ENCODE results near the gene LYL1.

LYL1 gene

GRCh38 chr19:13129384-13129783 is 26.7 kb upstream of the LYL1 start:
- DNase-seq (ENCODE audit: low read depth, low spot score): no peak

GRCh38 chr19:13128583-13128982 is 25.9 kb upstream of the LYL1 start:
- DNase-seq (ENCODE audit: low read depth, low spot score): no peak

GRCh38 chr19:13127811-13128575 is 25.3 kb upstream of the LYL1 start:
- no peak for DNase-seq (ENCODE audit: low read depth, low spot score)

GRCh38 chr19:13127051-13127450 is 24.4 kb upstream of the LYL1 start:
- no peak for DNase-seq (ENCODE audit: low read depth, low spot score)

DNA sequence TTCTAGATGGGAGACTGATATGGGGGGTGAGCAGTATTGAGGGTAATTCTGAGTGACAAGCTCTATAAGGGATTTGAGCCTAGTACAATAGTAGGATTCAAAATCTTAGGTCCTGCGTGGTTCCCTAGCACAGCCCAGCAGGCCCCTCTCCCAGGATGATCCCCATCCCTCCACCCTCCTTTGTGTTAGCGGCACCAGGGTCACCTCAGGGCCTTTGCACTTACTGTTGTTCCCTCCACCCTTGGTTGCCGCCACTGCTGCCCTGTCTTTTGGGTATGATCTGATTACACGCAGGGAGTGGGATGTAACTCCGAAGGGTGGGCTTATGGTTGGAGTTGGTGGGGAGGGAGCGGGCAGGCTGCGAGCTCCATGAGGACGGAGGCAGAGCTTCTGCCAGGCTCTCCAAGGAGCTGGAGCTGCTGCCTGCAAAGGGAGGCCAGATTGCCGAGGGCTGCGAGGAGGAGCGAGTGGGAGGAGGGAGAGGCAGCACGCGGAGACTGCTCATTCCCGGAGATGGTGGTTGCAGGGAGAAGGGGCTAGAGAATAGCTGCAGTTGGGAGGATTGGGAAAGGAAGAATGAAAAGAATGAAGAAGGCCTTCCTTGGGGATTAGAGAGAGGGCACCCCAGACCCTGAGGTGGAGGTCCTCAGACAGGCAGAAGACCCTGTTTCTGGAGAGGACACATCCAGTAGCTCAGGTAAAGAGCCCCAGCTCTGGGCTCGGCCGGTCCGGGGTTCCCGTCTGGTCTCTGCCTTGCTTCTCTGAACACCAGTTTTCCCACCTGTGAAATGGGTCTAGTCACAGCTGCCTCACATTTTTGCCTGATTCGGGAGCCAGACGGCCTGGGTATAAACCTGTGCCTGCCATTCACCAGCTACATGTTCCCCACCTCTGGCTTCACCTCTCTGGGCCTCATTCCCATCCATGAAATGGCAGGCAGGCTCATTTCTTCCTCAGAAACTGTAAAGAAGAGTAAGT is 20.6 kb upstream of the LYL1 start:
- DNase-seq (ENCODE audit: low read depth, low spot score): no peak

GRCh38 chr19:13122275-13122878 is 19.7 kb upstream of the LYL1 start:
- DNase-seq (ENCODE audit: low read depth, low spot score): no peak

- no peak for DNase-seq (ENCODE audit: low read depth, low spot score)
These were observed 19.1 kb upstream of the LYL1 start for GRCh38 chr19:13121551-13122274.

GRCh38 chr19:13120817-13121216 is 18.2 kb upstream of the LYL1 start:
- no peak for DNase-seq (ENCODE audit: low read depth, low spot score)

DNA sequence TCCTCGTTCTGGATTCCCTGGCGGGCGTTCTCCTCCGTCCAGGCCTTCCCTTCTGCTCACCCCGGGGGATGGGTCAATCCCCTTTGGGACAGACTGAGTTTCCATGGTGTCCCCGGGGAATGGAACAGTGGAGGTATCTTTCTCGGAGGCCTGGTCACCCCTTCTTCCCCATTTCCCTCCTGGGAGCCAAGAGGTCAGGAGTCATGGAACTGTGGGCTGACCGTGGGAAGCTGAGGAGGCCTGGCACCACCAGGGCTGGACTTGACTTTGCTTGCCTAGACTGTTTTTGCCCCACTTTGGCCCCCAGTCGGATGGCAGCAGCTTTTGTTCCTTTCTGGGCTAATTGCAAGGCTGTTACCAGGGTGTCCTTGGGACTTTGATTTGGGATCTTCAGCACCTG is 17.4 kb upstream of the LYL1 start:
- DNase-seq (ENCODE audit: low read depth, low spot score): no peak

- DNase-seq (ENCODE audit: low read depth, low spot score): no peak
These were observed 17.0 kb upstream of the LYL1 start for GRCh38 chr19:13119627-13120026.

DNA sequence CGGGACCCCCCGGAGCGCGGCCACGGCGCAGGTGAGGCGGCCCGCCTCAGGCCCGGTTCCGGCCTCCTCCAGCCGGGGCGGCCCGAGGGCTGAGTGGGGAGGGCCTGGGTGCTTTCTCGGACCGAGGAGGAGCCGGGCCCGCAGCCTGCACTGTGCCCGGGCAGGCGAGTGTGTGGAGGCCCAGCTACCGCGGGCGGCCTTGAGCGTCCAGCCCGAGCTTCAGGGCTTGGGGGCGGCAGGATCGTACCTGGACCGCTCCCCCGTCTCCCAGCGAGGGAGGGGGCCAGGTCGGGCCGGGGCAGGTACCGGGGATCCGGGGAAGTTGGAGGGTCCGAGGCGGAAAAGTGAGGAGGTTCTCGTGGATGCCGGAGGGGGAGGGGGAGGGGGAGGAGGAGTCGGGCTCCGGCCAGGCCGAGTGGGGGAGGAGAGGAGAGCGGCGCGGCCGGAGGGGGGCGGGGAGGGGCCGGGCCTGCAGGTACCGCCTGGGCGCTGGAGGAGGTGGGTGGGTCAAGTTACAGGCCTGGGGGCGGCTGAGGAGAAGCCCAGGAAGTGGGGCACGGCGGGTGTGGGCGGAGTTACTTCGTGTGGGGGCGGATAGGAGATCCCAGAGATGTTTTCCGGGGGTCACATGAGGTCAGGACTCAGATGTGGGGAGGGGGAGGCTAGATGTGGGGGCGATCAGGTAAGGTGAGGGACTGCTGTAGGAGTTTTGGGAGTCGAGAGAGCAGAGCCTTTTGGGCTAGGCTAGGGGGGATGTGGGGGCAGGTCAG is 16.0 kb upstream of the LYL1 start:
- DNase-seq (ENCODE audit: low read depth, low spot score): no peak

DNA sequence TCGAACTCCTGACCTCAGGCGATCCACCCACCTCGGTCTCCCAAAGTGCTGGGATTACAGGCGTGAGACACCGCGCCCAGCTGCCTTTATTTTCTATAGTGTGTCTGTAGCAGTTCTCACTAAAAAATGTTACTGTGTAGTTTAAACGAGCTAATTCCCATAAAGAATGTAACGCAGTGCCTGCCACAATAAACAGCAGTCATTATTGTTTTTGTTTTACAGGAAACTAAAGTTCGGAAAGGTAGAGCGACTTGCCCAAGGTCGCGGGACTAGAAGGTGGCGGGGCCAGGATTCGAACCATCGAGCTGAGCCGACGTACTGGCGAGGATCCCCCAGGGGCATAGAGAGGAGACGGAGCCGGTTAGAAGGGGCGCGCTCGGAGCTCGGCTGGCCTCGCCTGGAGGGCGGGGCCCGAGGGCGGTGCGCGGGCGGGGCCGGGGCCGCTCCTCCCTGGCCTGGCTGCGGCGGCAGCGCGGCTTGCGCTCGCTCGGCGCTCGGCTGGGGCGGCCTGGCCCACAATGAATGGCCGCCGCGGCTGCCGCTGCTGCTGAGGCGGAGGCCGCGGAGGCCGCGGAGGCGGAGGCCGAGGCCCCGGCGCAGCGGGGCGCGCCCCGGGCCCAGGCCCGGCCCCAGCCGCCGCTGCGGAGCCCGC is 15.2 kb upstream of the LYL1 start, which contains the start of gene NACC1:
TSS of gene NACC1 (plus strand) at position 493 of the 652 bp plus-strand sequence. CDS start 16,944 bp downstream, outside the sequence.
- peak; percentile 82 for DNase-seq (ENCODE audit: low read depth, low spot score)

DNA sequence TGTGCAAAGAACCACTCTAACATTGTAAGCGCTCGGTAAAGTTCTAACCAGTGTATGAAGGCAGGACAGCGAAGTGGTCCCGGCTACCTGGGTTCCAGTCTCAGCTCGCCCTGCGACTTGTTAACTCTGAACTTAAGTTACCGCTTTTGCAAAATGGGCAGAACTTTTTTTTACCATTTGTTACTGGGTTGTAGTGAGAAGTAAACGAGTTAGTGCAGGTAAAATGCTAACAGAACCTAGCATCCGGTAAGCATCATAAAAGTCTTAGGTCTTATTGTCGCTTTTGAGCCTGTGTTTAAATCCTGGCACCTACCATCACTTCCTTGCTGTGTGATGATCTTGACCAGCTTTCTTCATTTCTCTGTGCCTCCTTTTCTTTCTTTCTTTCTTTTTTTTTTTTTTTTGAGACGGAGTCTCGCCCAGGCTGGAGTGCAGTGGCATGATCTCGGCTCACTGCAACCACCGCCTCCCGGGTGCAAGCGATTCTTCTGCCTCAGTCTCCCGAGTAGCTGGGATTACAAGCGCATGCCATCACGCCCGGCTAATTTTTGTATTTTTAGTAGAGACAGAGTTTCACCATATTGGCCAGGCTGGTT is 14.6 kb upstream of the LYL1 start:
- no peak for DNase-seq (ENCODE audit: low read depth, low spot score)

DNA sequence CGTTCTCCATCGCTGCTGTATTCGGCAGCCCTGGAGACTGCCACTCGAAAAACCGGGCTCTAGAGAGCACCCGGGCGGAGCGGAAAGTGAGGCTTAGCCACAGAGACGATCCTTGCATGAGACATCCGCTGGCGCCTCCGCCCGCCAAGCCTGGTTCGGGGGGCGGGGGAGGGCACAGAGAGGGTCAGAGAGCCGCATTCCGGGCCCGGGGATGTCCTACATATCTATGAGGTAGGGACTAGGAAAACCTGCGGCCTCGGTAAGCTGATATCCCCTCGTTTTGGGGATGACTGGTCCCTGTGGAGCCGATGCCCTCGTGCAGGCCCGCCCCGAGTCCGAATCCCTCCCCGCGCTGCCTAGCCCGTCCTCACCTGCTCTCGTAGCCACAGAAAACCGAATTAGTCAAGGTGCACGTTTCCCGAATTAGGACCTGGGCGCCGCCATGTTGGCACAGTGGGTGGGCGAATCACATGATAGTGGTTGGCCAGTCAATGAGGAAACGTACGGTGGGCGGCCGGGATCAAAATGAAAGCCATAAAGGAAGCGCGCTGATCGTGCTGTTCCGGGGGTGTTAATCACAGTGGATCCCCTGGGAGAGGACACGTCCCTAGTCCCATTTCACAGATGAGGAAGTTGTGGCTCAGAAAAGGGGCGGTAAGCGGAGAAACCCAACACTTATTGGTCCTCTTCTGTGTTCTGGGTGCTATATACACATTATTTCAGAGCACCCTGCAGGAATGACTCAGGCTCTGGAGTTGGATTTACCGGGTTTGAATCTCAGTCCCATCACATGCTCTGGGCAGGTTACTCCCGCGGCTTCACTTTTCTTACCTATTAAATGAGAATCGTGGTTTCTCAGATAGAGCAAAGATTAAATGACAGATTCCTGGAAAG is 13.9 kb upstream of the LYL1 start, which contains the start of gene TRMT1:
TSS of gene TRMT1 (minus strand) at position 459 of the 894 bp plus-strand sequence. CDS start at position 118, 341 bp downstream.
- DNase-seq (ENCODE audit: low read depth, low spot score): peak; percentile 86

- no peak for DNase-seq (ENCODE audit: low read depth, low spot score)
These were observed 13.3 kb upstream of the LYL1 start for GRCh38 chr19:13115936-13116281.

DNA sequence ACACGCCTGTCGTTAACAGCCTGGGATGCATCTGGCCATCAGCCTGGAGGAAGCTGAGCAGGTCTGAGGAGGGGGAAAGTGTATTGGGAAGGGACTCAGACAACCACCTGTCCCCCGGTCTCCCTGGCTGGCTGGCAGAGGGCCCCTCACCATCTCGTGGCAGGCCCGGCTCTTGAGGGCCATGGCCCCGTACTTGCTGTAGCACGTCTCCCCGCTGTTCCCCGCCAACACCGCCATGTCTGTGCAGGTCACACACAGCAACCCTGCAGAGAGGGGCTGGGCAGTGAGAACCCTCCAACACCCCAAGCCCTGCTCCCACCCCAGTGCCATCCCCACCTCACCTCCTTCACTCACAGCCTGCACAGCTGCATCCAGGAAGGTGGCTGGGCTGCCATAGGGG is 9.9 kb upstream of the LYL1 start:
- no peak for DNase-seq (ENCODE audit: low read depth, low spot score)

- no peak for DNase-seq (ENCODE audit: low read depth, low spot score)
These were observed 7.5 kb upstream of the LYL1 start for GRCh38 chr19:13110099-13110610.

- DNase-seq (ENCODE audit: low read depth, low spot score): no peak
These were observed 6.9 kb upstream of the LYL1 start for GRCh38 chr19:13109361-13110098.

Data from activated naive CD8-positive, alpha-beta T cell treated with anti-CD3 and anti-CD28 coated beads, Interleukin-2, amount 50 U/mL, for 16 hours (primary cell).